ENCODE results near the gene FKRP.
A peak's percentile ranks its signal among the peaks of the same experiment; 100 is the strongest.
"Not testable (repeated sequence)": the region's sequence is repeated elsewhere in the genome, so short reads cannot be mapped to it uniquely, and the experiment has no call there.

Gene FKRP

DNA sequence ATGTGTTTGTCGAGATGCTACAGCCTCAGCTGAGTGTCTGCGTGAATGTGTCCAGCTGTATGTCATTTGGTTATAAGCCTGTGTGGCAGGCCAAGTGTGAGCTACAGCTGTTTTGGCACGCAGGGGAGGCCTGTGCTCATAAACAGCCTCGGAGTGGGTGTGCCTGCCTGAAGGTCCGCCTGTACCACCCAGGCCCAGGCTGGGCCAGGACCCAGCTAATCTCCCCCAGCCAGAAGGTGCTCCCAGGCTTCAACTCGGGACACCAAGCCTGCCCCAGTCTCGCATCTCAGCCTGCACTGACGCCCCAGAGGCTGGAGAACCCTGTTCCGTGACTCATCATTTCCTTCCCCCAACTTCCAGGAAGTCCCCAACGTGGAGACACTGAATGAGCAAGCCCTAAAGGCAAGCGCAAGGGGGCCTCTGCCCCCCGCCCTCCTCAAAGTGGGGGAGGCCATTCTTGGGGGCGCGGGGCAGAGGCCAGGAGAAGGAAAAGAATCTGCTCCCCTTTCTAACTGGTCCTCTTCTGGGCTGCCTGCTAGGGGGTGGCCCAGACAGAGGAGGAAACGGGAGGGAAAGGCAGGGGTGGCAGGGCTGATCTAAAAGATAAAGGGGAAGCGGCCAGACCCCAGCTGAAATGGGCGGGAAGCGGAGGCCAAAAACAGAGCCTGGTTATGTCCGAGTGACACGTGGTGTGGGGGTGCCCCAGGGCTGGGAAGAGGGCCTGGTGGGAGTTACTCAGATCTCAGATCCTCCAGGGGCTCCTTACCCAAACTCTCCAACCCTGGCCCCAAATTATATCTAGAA, 40.6 kb downstream of the FKRP start:
- DNase-seq (ENCODE audit: low read depth), result peak; percentile 90

GRCh38 chr19:46787040-46787330, 41.1 kb downstream of the FKRP start:
- no peak for DNase-seq (ENCODE audit: low read depth)

DNA sequence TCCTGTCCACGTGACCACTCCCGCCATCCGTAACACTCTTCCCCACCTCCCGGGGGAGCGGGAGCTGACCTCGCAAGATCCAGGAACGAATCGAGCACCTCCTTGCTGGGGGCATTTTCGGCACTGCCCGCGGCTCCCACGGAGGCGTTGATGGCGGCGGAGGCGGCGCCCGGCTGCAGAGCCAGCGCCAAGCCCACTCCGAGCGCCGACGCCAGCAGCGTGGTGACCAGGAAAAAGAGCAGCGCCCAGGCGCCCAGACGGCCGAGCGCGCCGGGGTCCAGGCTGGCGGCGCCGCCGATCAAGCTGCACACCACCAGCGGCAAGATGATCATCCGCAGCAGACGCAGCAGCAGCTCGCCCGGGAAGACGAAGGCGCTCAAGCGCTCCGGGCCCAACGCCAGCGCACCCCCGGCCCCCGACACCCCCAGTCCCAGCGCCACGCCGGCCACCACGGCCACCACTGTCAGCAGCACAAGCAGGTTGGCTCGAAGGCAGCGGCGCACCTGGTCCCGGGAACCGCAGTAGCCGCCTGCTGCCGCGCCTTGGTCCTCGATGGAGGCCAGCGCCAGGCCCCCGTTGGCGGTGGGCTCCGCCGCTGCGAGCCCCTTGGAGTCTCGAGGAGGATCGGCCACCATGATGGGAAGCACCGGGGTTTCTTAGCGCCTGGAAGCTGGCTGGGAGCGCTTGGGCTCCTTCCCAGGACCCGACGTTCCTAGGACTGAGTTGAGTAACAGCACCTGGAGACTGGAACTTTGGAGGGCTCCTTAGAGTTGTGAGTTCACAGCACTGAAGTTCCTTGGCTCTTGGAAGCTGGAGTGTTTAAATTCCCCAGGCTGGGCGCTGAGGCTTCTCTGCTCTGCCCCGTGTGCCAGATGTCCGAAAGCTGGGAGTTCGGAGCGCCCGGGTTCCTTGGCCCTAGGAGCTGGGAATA, 41.7 kb downstream of the FKRP start:
- DNase-seq (ENCODE audit: low read depth), result no peak

- peak; percentile 99 for DNase-seq (ENCODE audit: low read depth)
Measured at GRCh38 chr19:46788262-46788967, 42.6 kb downstream of the FKRP start, which contains the start of gene SLC1A5. TSS of gene SLC1A5 (minus strand) at chr19:46788594. CDS start at chr19:46787965, 629 bp downstream.

GRCh38 chr19:46788968-46789338, 43.1 kb downstream of the FKRP start:
- no peak for DNase-seq (ENCODE audit: low read depth)

- no peak for DNase-seq (ENCODE audit: low read depth)
Measured at GRCh38 chr19:46789371-46789770, 43.5 kb downstream of the FKRP start.

- DNase-seq (ENCODE audit: low read depth), result no peak
Measured at GRCh38 chr19:46791944-46792343, 46.1 kb downstream of the FKRP start.

DNA sequence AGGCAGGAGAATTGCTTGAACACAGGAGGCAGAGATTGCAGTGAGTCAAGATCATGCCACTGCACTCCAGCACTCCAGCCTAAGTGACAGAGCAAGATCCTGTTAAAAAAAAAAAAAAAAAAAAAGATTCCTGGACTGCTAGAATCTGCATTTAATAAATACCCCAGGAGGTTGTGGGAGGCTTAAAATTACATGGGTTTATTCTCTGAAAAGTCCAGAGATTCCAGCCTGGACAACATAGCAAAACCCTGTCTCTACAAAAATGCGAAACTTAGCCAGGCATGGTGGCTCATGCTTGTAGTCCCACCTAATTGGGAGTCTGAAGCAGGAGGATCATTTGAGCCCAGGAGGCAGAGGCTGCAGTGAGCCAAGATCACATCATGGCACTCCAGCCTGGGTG, 52.0 kb downstream of the FKRP start:
- no peak for DNase-seq (ENCODE audit: low read depth)

- no peak for DNase-seq (ENCODE audit: low read depth)
Measured at GRCh38 chr19:46798713-46799112, 52.9 kb downstream of the FKRP start.

DNA sequence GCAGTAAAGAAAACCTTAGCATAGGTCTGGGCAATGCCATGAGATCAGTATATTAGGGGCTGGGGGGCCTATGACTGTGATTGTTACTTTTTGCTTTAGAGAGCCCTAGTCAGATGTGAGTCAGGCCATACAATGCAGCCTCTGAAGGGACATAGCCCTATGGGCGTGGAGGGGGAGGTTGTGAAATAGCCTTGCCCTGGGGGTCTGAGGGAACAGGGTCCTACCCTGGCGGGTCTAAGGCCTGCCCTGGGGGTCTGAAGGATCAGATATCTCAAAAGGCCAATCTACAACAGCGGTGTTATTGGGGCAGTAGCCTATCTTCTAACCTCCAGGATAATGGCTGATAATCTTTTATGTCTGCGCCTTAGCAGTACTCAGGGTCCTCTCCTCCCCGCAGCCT, 56.3 kb downstream of the FKRP start:
- no peak for DNase-seq (ENCODE audit: low read depth)

DNA sequence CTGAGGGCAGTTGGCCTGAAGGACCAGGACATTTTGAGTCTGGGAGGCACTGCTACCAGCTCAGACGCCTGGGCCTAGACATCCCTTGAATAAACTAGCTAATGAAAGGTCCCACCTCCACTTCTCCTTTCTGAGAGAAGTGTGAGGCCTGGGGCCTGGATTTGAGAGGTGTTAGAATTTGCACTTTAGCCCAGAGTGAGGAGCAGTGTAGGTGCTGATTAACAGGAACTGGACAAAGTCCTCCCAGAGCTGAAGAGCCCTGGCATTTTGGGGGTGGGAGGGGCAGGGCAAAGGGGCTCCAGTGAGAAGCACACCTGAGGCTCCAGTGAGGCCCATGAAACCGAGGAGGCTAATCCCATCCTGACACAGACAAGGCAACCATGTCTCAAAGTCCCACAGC, 57.7 kb downstream of the FKRP start:
- DNase-seq (ENCODE audit: low read depth), result no peak

DNA sequence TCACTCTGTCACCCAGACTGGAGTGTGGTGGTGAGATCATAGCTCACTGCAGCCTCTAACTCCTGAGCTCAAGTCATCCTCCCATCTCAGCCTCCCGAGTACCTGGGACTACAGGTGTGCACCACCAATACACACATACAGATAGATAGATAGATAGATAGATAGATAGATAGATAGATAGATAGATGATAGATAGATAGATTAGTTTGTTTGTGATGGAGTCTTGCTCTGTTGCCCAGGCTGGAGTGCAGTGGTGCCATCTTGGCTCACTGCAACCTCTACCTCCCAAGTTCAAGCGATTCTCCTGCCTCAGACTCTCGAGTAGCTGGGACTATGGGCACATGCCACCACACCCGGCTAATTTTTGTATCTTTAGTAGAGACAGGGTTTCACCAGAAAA, 58.6 kb downstream of the FKRP start:
- DNase-seq (ENCODE audit: low read depth), result not testable (repeated sequence)

GRCh38 chr19:46806656-46807055, 60.8 kb downstream of the FKRP start:
- no peak for DNase-seq (ENCODE audit: low read depth)

Data from stimulated activated CD4-positive, alpha-beta T cell treated with anti-CD3 and anti-CD28 coated beads, Interleukin-2, amount 100 ng/mL, for 4 hours (primary cell).